Mammary epithelial cell (primary cell): ENCODE results near the gene PADI3.

Source experiments
- CTCF ChIP-seq, 2 donors: IDR thresholded peaks in 1 of 2; conservative IDR thresholded peaks in 1 of 2; 2 replicates each; pipeline ENCODE4 v1.5.1; 2011 to 2012; ENCODE audit warnings: inconsistent platforms in 2 of 2, low read length in 2 of 2, mild to moderate bottlenecking in 2 of 2, control low read depth in 1 of 2, low read depth in 1 of 2; ENCODE audit not compliant: insufficient read depth in 1 of 2; ENCODE audit errors: extremely low read depth in 1 of 2
- EZH2 ChIP-seq: IDR thresholded peaks from 2 replicates; pipeline ENCODE4 v1.6.1; 2012; ENCODE audit warnings: low read length, inconsistent platforms, borderline replicate concordance

GRCh38 chr1:17200756-17201155 is 48.1 kb upstream of the PADI3 start:
- TF ChIP-seq EZH2 (no peak), CTCF (conservative IDR thresholded peaks at IDR 0.05 in 1 of 2, IDR thresholded peaks at IDR 0.05 in 1 of 2; ENCODE audit: extremely low read depth in 1 of 2, insufficient read depth in 1 of 2, low read depth in 1 of 2, low read length in 2 of 2) (no peak)
